GM12892 (cell line): ENCODE measurements around the gene CFAP43.
A peak's percentile ranks its signal among the peaks of the same experiment; 100 is the strongest.

ENCODE experiments used
- DNase-seq: peaks from one replicate; pipeline ENCODE4 v3.0.0; 2011; ENCODE audit not compliant: insufficient read length
- FAIRE-seq: peaks from 2 replicates; lab custom pipeline; 2011; peaks lifted over from hg19 to GRCh38; lab: Jason Lieb, UNC
- POLR2A ChIP-seq: IDR thresholded peaks from 2 replicates; pipeline ENCODE4 v1.6.1; 2011; ENCODE audit warnings: low read depth, low read length, control low read depth
- POLR2AphosphoS5 ChIP-seq: IDR thresholded peaks from 2 replicates; pipeline ENCODE4 v1.6.1; 2011; ENCODE audit warnings: low read depth, low read length, control low read depth
- TAF1 ChIP-seq: IDR thresholded peaks from 2 replicates; pipeline ENCODE4 v1.6.1; 2011; ENCODE audit warnings: low read depth, mild to moderate bottlenecking, control low read depth, low read length, borderline replicate concordance

CFAP43 gene

DNA sequence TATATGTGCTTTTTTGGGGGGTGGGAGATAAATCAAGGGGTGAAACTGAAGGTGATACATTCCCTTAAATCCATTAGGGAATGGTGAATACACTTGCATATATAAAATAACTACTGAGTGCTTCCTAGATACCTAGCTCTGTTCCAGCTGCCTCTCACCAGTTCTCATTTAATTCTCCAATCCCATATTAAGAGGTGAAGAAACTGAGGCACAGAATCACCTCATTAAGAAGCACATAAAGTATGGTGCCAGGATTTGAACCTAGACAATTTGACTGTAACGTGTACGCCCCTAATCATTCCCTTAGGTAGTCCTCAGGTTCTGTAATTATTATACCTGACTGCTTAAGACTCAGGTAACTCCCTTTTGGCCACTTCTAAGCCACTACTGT is 111.7 kb downstream of the CFAP43 start:
- DNase-seq (no peak), FAIRE-seq (no peak)
- TF ChIP-seq POLR2A (no peak), TAF1 (no peak), POLR2AphosphoS5 (no peak)

DNA sequence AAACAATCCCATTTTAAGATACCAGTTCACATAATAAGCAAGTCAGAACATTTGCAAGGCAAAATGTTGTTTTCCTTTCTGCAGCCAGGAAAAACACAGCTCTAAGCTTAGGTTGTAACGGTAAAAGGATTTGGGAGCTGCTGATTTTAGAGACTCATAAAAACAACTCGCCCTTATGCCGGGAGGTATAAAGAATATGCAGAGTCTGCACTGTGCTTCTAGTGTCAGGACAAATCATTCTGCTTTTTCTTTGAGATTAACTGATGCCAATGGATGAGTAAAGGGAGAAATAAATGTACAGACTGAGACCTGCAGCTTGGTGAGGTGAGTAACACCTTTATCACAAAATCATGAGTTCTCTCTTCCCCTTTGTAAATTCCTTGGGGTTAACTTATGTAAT is 112.2 kb downstream of the CFAP43 start:
- TF ChIP-seq TAF1 (no peak), POLR2A (no peak), POLR2AphosphoS5 (no peak)
- DNase-seq (no peak), FAIRE-seq (peak; percentile 44)

DNA sequence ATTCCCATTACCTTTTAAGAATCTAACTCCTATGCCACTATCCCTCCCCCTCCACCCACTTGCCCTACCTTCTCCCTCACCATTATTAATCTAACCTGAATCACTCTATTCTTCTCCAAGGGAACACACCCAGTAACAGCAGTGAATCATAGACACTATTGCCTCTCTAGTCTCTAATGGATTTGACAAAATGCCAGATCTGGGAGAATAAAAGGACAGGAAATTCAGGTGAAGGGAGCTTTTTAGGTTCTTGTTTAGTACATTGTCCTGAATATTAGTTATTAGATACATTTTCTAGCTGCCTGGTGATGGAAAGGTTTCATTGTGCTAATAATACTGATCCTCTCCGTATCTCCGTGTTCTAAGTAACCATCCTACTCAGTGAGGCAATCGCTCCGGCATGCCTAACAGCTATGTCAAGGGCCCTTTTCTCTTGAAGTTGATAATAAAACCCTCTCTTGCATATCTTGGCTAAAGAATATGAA is 114.3 kb downstream of the CFAP43 start:
- no peak for DNase-seq
- TF ChIP-seq POLR2AphosphoS5 (no peak), POLR2A (no peak), TAF1 (no peak)

DNA sequence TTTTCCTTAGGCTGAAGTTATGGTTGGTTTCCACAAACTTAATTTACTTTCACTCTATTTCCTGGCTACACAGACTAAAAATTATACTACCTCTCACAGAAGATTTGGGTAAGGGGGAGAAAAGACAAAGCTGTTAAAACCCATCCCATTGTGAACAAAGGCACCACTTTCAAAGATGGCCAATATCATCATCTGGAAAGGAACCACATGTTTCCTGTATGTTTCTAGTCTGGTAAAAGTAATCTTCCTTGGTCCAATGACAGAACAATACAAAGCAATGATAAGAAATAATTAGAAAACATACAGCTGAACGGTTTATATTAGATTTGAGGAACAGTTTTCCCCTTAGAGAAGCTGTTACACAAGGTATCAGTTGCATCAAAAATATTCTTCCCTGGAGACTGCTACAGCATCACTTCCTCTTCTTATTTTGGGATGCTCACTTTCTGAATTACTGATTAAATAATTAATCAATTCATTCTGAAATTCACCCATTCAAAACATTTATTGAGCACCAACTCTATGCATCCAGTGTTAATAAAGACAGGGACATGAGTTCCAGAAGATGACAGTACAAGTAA is 118.7 kb downstream of the CFAP43 start:
- DNase-seq = no peak
- no peak for FAIRE-seq
- TF ChIP-seq POLR2AphosphoS5 = no peak
- TF ChIP-seq TAF1 = no peak
- TF ChIP-seq POLR2A = no peak

More for the DNA sequence above, 114.3 kb downstream of the CFAP43 start:
- FAIRE-seq = no peak

DNA sequence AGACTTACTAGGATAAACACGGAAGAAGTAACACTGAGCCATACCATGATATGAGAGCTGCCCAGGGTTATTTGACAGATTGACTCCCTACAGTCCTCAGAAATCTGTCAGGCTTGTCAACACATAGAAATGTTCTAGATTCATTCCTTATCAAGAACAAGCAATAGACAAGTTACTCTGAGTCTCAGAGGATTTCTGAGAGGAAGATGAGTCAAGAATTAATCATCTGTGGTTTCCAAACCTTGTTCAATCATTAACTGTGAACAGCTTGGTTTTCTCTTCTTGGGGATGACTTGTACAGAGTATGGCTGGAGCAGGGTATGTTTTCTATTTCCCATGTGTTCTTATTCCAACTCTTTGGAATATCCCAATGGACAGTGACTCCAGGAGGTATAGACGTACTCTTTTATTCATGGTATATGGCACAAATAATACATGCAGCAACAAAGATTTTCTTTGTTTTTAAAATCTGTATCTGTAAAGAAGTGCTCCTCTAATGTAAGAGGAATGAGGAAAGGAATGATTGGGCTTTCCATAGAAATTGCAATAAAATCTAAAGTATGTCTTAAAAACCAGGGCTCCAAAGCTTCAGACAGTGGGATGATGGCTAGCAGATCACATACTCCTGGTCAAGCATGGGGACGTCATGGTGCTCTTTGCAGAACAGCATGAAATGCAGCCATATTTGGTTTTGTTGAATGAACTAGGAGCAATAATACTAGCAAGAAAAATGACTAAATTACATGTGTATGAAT is 122.1 kb downstream of the CFAP43 start:
- TF ChIP-seq POLR2A = no peak
- no peak for TF ChIP-seq POLR2AphosphoS5
- TF ChIP-seq TAF1 = no peak
- FAIRE-seq (no peak), DNase-seq (no peak)

DNA sequence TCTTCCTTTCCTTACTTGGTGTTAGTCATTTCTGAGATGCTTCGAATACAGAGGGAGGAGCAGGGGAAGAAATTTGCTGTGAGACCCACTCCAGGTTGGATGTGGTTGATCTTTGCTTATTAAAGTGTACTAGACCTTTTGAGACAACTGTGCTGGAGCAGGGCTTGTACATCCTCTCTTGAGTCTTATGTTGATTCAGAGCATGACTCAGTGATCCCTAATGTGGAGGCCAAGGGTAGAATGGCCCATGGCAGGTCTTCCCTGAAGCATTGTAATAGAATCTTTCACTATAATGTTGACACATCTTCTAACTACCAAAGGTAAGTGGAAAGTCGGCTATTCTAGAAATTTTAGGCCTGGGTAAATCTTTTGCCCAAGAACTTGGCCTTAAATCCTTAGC is 127.2 kb downstream of the CFAP43 start:
- FAIRE-seq (no peak), DNase-seq (no peak)
- no peak for TF ChIP-seq TAF1
- no peak for TF ChIP-seq POLR2A
- no peak for TF ChIP-seq POLR2AphosphoS5

DNA sequence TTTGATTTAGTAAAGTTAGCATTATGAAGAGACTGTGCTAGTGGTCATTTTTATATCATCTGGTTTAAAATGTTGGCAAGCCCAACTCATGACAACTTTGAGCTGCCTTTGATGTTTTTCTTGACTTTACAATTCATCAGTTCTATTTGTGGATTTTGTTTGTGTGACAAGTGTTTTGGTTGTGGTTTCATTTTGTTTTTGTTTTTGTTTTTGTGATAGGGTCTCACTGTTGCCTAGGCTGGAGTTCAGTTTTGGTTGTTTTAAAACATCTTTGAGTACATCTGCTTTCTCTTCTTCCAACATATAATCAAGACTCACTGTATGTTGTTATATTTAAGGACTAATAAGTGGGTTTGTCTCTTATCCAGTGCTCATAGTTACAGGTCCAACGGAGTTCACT is 127.7 kb downstream of the CFAP43 start:
- TF ChIP-seq POLR2A (no peak), TAF1 (no peak), POLR2AphosphoS5 (no peak)
- no peak for DNase-seq

DNA sequence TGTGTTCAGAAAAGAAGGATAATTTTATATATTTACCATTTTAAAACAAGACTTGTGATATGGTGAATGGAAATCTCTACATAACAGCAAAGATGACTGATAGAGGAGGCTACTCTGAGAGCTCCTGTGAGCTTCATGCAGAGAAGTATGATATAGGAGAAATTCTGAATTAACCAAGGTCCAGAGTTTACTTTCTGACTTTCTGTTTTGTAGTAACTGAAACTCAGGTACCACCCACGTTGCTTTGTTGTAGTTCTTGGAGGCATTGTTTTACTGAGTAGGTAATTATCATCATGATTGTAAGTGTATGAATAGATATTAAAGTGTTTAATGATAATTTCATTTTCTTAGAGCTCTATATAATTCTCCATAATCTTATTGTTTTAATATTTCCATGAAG is 128.2 kb downstream of the CFAP43 start:
- FAIRE-seq (no peak), DNase-seq (no peak)
- TF ChIP-seq POLR2A (no peak), TAF1 (no peak), POLR2AphosphoS5 (no peak)

More for the DNA sequence above, 127.7 kb downstream of the CFAP43 start:
- peak; percentile 71 for FAIRE-seq

DNA sequence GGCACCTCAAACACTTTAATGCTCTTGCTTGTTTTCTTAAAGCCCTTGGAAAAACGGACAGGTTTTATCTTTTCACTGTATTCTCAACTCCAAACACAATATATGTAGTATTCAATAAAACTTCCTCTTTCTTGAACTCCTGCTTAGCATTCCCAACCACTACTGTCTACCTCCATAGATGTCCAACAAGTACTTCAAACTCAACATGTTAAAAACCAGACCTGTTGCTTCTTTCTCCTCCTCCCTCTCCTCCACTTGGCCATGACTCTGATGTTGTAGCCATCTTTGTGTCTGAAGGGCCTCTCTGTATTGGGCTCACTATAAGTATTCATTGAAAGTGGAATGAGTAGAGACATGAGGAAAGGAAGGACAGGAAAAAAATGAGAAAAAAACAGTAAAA is 130.3 kb downstream of the CFAP43 start:
- FAIRE-seq = no peak
- TF ChIP-seq POLR2A = no peak
- TF ChIP-seq POLR2AphosphoS5 = no peak
- TF ChIP-seq TAF1 = no peak
- DNase-seq = no peak

DNA sequence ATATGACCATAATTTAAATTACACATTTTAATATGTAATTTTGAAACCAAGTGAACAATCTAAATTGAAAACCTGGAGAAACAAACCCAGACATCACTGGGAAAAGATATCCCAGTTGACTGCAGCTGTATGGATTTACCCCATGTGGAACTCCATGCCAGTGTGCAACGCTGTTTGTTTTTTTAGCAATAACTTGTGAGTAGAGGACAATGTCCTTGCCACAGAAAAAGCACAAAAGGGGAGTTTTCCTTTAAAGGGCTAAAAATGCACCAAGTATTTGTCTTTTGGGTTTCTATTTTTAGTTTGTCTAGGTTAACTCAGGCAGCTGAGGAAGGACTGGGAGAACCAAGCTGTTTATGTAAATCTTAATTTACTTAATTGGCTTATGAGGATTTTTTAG is 131.4 kb downstream of the CFAP43 start:
- TF ChIP-seq TAF1 (no peak), POLR2A (no peak), POLR2AphosphoS5 (no peak)
- DNase-seq (no peak), FAIRE-seq (no peak)

DNA sequence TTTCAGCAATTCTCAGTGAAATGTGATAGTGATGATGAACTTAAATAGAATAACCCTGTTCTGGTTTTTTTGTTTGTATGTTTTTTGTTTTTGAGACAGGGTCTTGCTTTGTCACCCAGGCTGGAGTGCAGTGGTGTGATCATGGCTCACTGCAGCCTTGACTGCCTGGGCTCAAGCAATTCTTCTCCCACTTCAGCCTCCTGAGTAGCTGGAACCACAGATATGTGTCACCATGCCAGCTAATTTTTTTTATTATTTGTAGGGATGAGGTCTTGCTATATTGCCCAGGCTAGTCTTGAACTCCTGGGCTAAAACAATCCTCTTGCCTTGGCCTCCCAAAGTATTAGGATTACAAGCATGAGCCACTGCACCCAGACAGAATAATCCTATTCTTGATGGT is 132.2 kb downstream of the CFAP43 start:
- TF ChIP-seq TAF1 = no peak
- TF ChIP-seq POLR2AphosphoS5 = no peak
- no peak for TF ChIP-seq POLR2A
- no peak for DNase-seq
- no peak for FAIRE-seq

DNA sequence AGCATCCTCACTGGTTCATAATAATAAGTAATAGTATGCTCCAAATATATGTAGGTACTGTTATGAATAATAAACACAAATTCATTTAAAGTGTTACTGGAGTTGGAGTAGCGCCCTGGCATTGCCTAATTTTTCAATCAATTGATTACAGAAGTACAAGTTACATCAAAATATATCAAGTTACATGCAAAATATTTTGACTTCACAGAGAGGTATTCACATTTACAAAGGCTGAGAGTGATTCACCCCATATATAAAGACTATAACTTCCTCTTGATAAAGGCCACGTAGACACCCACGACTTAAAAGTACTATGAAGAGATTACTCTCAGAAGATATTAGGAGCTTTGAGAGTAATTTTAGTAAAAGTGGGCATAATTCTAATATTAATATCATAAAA is 132.9 kb downstream of the CFAP43 start:
- DNase-seq = no peak
- TF ChIP-seq POLR2A (no peak), TAF1 (no peak), POLR2AphosphoS5 (no peak)
- FAIRE-seq = no peak

DNA sequence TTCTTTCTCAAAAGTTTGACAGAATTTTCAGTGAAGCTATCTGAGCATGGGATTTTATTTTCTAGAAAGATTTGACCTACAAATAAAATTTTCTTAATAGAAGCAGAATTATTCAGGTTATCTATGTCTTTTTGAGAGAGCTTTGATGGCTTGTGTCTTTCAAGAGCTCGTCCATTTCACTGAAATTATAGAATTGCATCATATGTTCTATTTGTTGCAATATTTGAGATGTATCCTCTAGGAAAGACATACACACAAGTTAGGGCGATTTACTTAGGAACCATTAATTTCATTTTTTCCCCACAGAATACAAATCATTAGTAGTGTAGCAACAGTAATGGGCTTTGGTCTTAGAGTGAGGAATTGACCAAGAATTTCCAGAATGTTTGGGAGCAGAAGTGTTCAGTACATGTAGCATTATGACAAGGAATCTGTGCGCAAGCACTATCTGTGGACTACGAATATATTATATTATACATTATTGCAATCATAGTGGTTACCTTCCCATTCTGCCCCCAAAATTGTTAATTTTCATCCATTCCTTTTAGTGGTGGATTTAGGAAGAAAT is 133.7 kb downstream of the CFAP43 start:
- DNase-seq = no peak
- TF ChIP-seq POLR2A = no peak
- no peak for TF ChIP-seq TAF1
- no peak for FAIRE-seq
